Body of pancreas (tissue), 4 donors: ENCODE measurements around the gene BET1L.

Experiments used
- POLR2A ChIP-seq, 3 donors: fragments of 450-650 bp; IDR thresholded peaks; one replicate each; pipeline ENCODE4 v1.6.1; 2016; ENCODE audit warnings: antibody characterized with exemption in 3 of 3, mild to moderate bottlenecking in 2 of 3
- TF ChIP-seq, protein P1 (sequence below), 7 experiments: fragments of 450-650 bp in 4 of 7; fragments of 200-600 bp in 3 of 7; sonication (generic) in 3 of 7; IDR thresholded peaks; one replicate each; pipeline ENCODE4 v1.5.1; 2016 to 2019; ENCODE audit warnings: antibody characterized with exemption in 7 of 7

DNA sequence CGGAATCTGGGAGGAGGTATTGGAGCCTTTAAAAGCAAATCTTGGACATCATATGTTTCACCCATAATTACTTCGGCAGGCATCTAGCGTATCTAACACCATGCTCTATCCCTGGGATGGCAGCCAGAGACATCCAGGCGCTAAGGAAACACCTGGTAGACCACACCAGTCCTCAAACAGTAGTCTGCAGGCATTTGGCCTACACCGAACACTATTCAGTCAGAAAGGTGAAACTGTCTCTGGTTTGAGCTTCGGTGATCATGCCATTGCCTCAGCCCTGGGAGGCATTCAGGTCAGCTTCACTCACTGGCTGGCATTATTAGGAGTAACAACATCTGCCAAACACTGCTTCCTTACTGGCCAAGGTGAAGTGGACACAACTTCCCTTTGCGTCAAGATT, 17.2 kb upstream of the BET1L start:
- TF ChIP-seq, protein P1, sequence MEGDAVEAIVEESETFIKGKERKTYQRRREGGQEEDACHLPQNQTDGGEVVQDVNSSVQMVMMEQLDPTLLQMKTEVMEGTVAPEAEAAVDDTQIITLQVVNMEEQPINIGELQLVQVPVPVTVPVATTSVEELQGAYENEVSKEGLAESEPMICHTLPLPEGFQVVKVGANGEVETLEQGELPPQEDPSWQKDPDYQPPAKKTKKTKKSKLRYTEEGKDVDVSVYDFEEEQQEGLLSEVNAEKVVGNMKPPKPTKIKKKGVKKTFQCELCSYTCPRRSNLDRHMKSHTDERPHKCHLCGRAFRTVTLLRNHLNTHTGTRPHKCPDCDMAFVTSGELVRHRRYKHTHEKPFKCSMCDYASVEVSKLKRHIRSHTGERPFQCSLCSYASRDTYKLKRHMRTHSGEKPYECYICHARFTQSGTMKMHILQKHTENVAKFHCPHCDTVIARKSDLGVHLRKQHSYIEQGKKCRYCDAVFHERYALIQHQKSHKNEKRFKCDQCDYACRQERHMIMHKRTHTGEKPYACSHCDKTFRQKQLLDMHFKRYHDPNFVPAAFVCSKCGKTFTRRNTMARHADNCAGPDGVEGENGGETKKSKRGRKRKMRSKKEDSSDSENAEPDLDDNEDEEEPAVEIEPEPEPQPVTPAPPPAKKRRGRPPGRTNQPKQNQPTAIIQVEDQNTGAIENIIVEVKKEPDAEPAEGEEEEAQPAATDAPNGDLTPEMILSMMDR (IDR thresholded peaks at IDR 0.05) = no peak
- no peak for TF ChIP-seq POLR2A (IDR thresholded peaks at IDR 0.05)
